Measurements from ENCODE around the gene HHIPL2. TPM values are rescaled to one million over a fixed set of nuclear protein-coding genes. Genes with fewer than 3 reads are reported as not detected.

The HHIPL2 gene
- total RNA-seq, 4 donors from 2014 or later = not detected

DNA sequence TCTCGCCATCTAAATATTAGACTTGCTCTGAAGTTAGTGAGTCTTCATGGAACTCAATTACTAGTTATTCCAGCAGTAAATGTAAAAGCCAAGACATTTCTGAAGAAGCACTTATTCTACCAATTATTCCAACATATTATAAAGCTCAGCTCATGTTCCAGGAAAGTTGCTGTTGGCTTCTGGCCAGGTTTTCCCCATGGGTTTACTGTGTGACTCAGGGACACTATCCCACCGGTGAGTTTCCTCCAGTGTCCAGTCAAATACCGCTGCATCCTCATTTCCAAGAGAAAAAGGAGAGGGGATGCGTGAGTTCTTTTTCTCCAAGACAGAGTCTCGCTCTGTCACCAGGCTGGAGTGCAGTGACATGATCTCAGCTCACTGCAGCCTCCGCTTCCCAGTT lies 9.2 kb upstream of the HHIPL2 start:
- DNase-seq (no peak), ATAC-seq (no peak)
- Histone ChIP-seq H3K27ac (no peak overlapping the region), H3K36me3 (peaks cover 0 to 27% of the 10 kb centered on the region in 2 donors), H3K9me3 (no peaks in the 10 kb centered on the region), H3K27me3 (no peaks in the 10 kb centered on the region), H3K4me3 (no peak overlapping the region), H3K4me1 (no peaks in the 10 kb centered on the region)
- no peak for TF ChIP-seq POLR2A (IDR thresholded peaks at IDR 0.05)
- TF ChIP-seq, protein P1, sequence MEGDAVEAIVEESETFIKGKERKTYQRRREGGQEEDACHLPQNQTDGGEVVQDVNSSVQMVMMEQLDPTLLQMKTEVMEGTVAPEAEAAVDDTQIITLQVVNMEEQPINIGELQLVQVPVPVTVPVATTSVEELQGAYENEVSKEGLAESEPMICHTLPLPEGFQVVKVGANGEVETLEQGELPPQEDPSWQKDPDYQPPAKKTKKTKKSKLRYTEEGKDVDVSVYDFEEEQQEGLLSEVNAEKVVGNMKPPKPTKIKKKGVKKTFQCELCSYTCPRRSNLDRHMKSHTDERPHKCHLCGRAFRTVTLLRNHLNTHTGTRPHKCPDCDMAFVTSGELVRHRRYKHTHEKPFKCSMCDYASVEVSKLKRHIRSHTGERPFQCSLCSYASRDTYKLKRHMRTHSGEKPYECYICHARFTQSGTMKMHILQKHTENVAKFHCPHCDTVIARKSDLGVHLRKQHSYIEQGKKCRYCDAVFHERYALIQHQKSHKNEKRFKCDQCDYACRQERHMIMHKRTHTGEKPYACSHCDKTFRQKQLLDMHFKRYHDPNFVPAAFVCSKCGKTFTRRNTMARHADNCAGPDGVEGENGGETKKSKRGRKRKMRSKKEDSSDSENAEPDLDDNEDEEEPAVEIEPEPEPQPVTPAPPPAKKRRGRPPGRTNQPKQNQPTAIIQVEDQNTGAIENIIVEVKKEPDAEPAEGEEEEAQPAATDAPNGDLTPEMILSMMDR (IDR thresholded peaks at IDR 0.05 in 4 of 5, conservative IDR thresholded peaks at IDR 0.05 in 1 of 5) = no peak
- in situ Hi-C loops (cut with MboI; ENCODE audit: low sequenced_read_pairs in 4 of 4) (no loop called here), intact Hi-C loops (cut with DNase I; ENCODE audit: low total_unique reads) (no loop called here)

DNA sequence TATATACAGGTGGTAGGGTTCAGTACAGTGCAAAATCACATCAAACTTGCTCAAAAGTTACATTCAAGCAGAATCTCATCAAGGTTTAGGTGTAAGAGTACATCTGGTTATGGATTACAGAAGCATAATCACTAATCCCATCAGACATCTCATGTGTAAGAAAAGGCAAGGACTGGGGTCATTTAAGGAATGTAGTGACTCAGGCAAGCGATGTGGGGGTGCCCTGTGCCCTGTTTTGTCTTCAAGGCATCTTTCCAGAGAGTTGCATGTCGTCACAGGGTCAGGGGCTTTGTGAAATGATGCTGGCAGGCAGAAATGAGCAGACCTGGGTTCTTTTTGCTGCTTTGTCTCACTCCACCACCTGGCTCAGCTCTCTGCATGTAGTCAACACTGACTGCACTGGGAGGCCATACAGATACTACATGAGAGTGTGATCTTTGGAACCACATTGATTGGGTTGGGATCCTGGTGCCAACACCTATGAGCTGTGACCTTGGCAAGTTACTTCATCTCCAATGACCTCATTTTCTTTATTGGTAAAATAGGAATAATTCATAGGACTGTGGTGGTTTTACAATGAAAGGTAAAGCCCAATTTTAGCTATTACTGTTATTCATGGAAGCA lies 8.2 kb upstream of the HHIPL2 start:
- Histone ChIP-seq H3K9me3 (no peaks in the 10 kb centered on the region), H3K27me3 (no peaks in the 10 kb centered on the region), H3K27ac (no peak overlapping the region), H3K4me1 (no peaks in the 10 kb centered on the region), H3K4me3 (no peak overlapping the region), H3K36me3 (peaks cover 0 to 22% of the 10 kb centered on the region in 2 donors)
- in situ Hi-C loops (cut with MboI; ENCODE audit: low sequenced_read_pairs in 4 of 4) = no loop called here
- no peak for DNase-seq
- no peak for ATAC-seq
- TF ChIP-seq, protein P1 (IDR thresholded peaks at IDR 0.05 in 4 of 5, conservative IDR thresholded peaks at IDR 0.05 in 1 of 5) = no peak
- TF ChIP-seq POLR2A (IDR thresholded peaks at IDR 0.05) = no peak
- intact Hi-C loops (cut with DNase I; ENCODE audit: low total_unique reads) = no loop called here

GRCh38 chr1:222554177-222554576 lies 6.3 kb upstream of the HHIPL2 start:
- intact Hi-C loops (cut with DNase I; ENCODE audit: low total_unique reads) = no loop called here
- no peak for TF ChIP-seq POLR2A (IDR thresholded peaks at IDR 0.05)
- TF ChIP-seq, protein P1 (IDR thresholded peaks at IDR 0.05 in 4 of 5, conservative IDR thresholded peaks at IDR 0.05 in 1 of 5) = no peak

GRCh38 chr1:222552882-222553281 lies 5.0 kb upstream of the HHIPL2 start:
- H3K4me1 ChIP-seq = no peaks in the 10 kb centered on the region
- ATAC-seq = no peak
- TF ChIP-seq POLR2A (IDR thresholded peaks at IDR 0.05) = no peak
- TF ChIP-seq, protein P1 (IDR thresholded peaks at IDR 0.05 in 4 of 5, conservative IDR thresholded peaks at IDR 0.05 in 1 of 5) = no peak
- in situ Hi-C loops (cut with MboI; ENCODE audit: low sequenced_read_pairs in 4 of 4) = no loop called here
- H3K4me3 ChIP-seq = no peak overlapping the region
- intact Hi-C loops (cut with DNase I; ENCODE audit: low total_unique reads) = no loop called here
- no peaks in the 10 kb centered on the region for H3K9me3 ChIP-seq
- peaks cover 0 to 8% of the 10 kb centered on the region in 2 donors for H3K36me3 ChIP-seq
- H3K27me3 ChIP-seq = no peaks in the 10 kb centered on the region
- H3K27ac ChIP-seq = no peak overlapping the region
- no peak for DNase-seq

More at GRCh38 chr1:222554177-222554576, 6.3 kb upstream of the HHIPL2 start:
- ATAC-seq = no peak
- Histone ChIP-seq H3K9me3 (no peaks in the 10 kb centered on the region), H3K36me3 (peaks cover 0 to 11% of the 10 kb centered on the region in 2 donors), H3K4me3 (no peak overlapping the region), H3K27ac (no peak overlapping the region), H3K27me3 (no peaks in the 10 kb centered on the region), H3K4me1 (no peaks in the 10 kb centered on the region)
- DNase-seq = no peak
- in situ Hi-C loops (cut with MboI; ENCODE audit: low sequenced_read_pairs in 4 of 4) = no loop called here

DNA sequence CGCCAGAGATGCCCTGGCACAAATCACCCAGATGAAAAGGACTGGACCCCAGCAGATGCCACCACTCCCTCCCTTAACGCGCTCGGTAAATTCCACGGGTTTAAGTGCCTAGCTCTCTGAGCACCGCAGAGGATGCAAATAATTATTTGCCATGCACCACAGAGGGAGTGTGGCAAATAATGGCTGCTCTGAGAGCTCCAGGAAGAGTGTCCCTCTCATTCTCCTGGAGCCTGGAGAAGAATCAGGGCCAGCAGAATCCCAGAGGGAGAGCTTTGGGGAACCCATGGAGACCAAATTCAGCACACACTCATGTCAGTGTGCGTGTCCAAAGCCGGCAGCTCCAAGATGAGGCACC lies 667 bp downstream of the HHIPL2 start:
- no peaks in the 10 kb centered on the region for H3K9me3 ChIP-seq
- ATAC-seq = no peak
- H3K27me3 ChIP-seq = peaks cover 0 to 8% (median 6%) of the 10 kb centered on the region in 3 donors
- no peak overlapping the region for H3K4me3 ChIP-seq
- intact Hi-C loops (cut with DNase I; ENCODE audit: low total_unique reads) = no loop called here
- H3K27ac ChIP-seq = no peak overlapping the region
- no peak for DNase-seq
- TF ChIP-seq, protein P1 (IDR thresholded peaks at IDR 0.05 in 4 of 5, conservative IDR thresholded peaks at IDR 0.05 in 1 of 5) = no peak
- TF ChIP-seq POLR2A (IDR thresholded peaks at IDR 0.05) = no peak
- H3K4me1 ChIP-seq = no peaks in the 10 kb centered on the region
- in situ Hi-C loops (cut with MboI; ENCODE audit: low sequenced_read_pairs in 4 of 4) = no loop called here
- H3K36me3 ChIP-seq = no peaks in the 10 kb centered on the region
